ENCODE measurements around the gene ABCD3.
"Not testable (repeated sequence)": the region's sequence is repeated elsewhere in the genome, so short reads cannot be mapped to it uniquely, and the experiment has no call there.

Gene ABCD3

GRCh38 chr1:94552071-94552586 is 133.9 kb downstream of the ABCD3 start:
- no peak for DNase-seq

- DNase-seq, result no peak
These were observed 135.1 kb downstream of the ABCD3 start for GRCh38 chr1:94553323-94553730.

- no peak for DNase-seq
These were observed 135.7 kb downstream of the ABCD3 start for GRCh38 chr1:94553931-94554330.

- DNase-seq, result no peak
These were observed 136.4 kb downstream of the ABCD3 start for GRCh38 chr1:94554580-94554979.

GRCh38 chr1:94555091-94555490 is 136.9 kb downstream of the ABCD3 start:
- no peak for DNase-seq

GRCh38 chr1:94559921-94560320 is 141.7 kb downstream of the ABCD3 start:
- DNase-seq, result no peak

GRCh38 chr1:94560333-94560732 is 142.1 kb downstream of the ABCD3 start:
- DNase-seq, result no peak

- no peak for DNase-seq
These were observed 144.5 kb downstream of the ABCD3 start for GRCh38 chr1:94562519-94563260.

GRCh38 chr1:94565901-94566300 is 147.7 kb downstream of the ABCD3 start:
- no peak for DNase-seq

- not testable (repeated sequence) for DNase-seq
These were observed 148.2 kb downstream of the ABCD3 start for GRCh38 chr1:94566436-94566835.

GRCh38 chr1:94567975-94568607 is 149.9 kb downstream of the ABCD3 start:
- not testable (repeated sequence) for DNase-seq
